GM21447 (cell line): Measurements from ENCODE around the gene LMNB1.
A peak's percentile ranks its signal among the peaks of the same experiment; 100 is the strongest.
"Not testable (repeated sequence)": the region's sequence is repeated elsewhere in the genome, so short reads cannot be mapped to it uniquely, and the experiment has no call there.

ENCODE experiments used
- ATAC-seq: cut with Tn5 transposase; IDR thresholded peaks from one replicate; pipeline ENCODE4 v1.9.1; 2021; ENCODE audit not compliant: unreplicated experiment

Gene LMNB1

GRCh38 chr5:126778675-126779403, 1.9 kb downstream of the LMNB1 start:
- peak; percentile 7 for ATAC-seq

GRCh38 chr5:126780165-126780827, 3.4 kb downstream of the LMNB1 start:
- no peak for ATAC-seq

GRCh38 chr5:126788409-126788808, 11.5 kb downstream of the LMNB1 start:
- not testable (repeated sequence) for ATAC-seq

GRCh38 chr5:126793097-126793496, 16.2 kb downstream of the LMNB1 start:
- no peak for ATAC-seq

- ATAC-seq: not testable (repeated sequence)
Observed at GRCh38 chr5:126793648-126794047, 16.7 kb downstream of the LMNB1 start.

GRCh38 chr5:126794157-126794828, 17.4 kb downstream of the LMNB1 start:
- no peak for ATAC-seq

- ATAC-seq: no peak
Observed at GRCh38 chr5:126799780-126800179, 22.8 kb downstream of the LMNB1 start.

- ATAC-seq: peak; percentile 11
Observed at GRCh38 chr5:126801174-126801991, 24.4 kb downstream of the LMNB1 start.

- peak; percentile 60 for ATAC-seq
Observed at GRCh38 chr5:126801992-126802294, 25.0 kb downstream of the LMNB1 start.

- ATAC-seq: no peak
Observed at GRCh38 chr5:126805063-126805462, 28.1 kb downstream of the LMNB1 start.

- ATAC-seq: peak; percentile 46
Observed at GRCh38 chr5:126808521-126808988, 31.6 kb downstream of the LMNB1 start.

GRCh38 chr5:126809916-126810315, 33.0 kb downstream of the LMNB1 start:
- ATAC-seq: no peak

- ATAC-seq: no peak
Observed at GRCh38 chr5:126810596-126811380, 33.9 kb downstream of the LMNB1 start.

- ATAC-seq: no peak
Observed at GRCh38 chr5:126811515-126812198, 34.7 kb downstream of the LMNB1 start.

GRCh38 chr5:126812199-126812570, 35.2 kb downstream of the LMNB1 start:
- no peak for ATAC-seq

- not testable (repeated sequence) for ATAC-seq
Observed at GRCh38 chr5:126813799-126814198, 36.9 kb downstream of the LMNB1 start.

GRCh38 chr5:126814721-126815404, 37.9 kb downstream of the LMNB1 start:
- ATAC-seq: no peak

- no peak for ATAC-seq
Observed at GRCh38 chr5:126816649-126817048, 39.7 kb downstream of the LMNB1 start.

GRCh38 chr5:126818736-126819135, 41.8 kb downstream of the LMNB1 start:
- no peak for ATAC-seq
